ENCODE data around the gene CBR4.

- TF ChIP-seq, protein P1, sequence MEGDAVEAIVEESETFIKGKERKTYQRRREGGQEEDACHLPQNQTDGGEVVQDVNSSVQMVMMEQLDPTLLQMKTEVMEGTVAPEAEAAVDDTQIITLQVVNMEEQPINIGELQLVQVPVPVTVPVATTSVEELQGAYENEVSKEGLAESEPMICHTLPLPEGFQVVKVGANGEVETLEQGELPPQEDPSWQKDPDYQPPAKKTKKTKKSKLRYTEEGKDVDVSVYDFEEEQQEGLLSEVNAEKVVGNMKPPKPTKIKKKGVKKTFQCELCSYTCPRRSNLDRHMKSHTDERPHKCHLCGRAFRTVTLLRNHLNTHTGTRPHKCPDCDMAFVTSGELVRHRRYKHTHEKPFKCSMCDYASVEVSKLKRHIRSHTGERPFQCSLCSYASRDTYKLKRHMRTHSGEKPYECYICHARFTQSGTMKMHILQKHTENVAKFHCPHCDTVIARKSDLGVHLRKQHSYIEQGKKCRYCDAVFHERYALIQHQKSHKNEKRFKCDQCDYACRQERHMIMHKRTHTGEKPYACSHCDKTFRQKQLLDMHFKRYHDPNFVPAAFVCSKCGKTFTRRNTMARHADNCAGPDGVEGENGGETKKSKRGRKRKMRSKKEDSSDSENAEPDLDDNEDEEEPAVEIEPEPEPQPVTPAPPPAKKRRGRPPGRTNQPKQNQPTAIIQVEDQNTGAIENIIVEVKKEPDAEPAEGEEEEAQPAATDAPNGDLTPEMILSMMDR (optimal IDR thresholded peaks at IDR 0.05 in 1 of 3, IDR thresholded peaks at IDR 0.05 in 1 of 3, conservative IDR thresholded peaks at IDR 0.05 in 1 of 3; ENCODE audit: extremely low read depth in 1 of 3, insufficient read depth in 2 of 3, low read length in 3 of 3): no peak
- no peak for TF ChIP-seq EZH2 (IDR thresholded peaks at IDR 0.05; ENCODE audit: low read length)
These were observed 34.8 kb upstream of the CBR4 start for GRCh38 chr4:169044714-169045447.
